ENCODE results near the gene RPUSD4. TPM values are rescaled to one million over a fixed set of nuclear protein-coding genes. Genes with fewer than 3 reads are reported as not detected.

RPUSD4 gene
- total RNA-seq, 2 experiments from 2014 or later, result 49.0 to 52.8 TPM

- no peaks in the 10 kb centered on the region for H3K9me3 Mint-ChIP-seq
- H3K27ac Mint-ChIP-seq, result no peak overlapping the region
- H3K4me3 Mint-ChIP-seq, result no peak overlapping the region
- no peaks in the 10 kb centered on the region for H3K4me1 Mint-ChIP-seq
- H3K36me3 Mint-ChIP-seq, result no peaks in the 10 kb centered on the region
- DNase-seq, result no peak
- no peaks in the 10 kb centered on the region for H3K27me3 Mint-ChIP-seq
Measured at GRCh38 chr11:126159719-126160344, 51.6 kb downstream of the RPUSD4 start.

GRCh38 chr11:126158054-126158791 lies 53.2 kb downstream of the RPUSD4 start:
- Mint-ChIP-seq H3K27ac (no peak overlapping the region), H3K36me3 (no peaks in the 10 kb centered on the region), H3K4me3 (no peak overlapping the region), H3K9me3 (no peaks in the 10 kb centered on the region), H3K27me3 (no peaks in the 10 kb centered on the region), H3K4me1 (no peaks in the 10 kb centered on the region)
- no peak for DNase-seq

- no peaks in the 10 kb centered on the region for H3K27me3 Mint-ChIP-seq
- no peaks in the 10 kb centered on the region for H3K4me1 Mint-ChIP-seq
- no peaks in the 10 kb centered on the region for H3K36me3 Mint-ChIP-seq
- H3K9me3 Mint-ChIP-seq, result no peaks in the 10 kb centered on the region
- no peak overlapping the region for H3K27ac Mint-ChIP-seq
- no peak for DNase-seq
- H3K4me3 Mint-ChIP-seq, result no peak overlapping the region
Measured at GRCh38 chr11:126157326-126158030, 54.0 kb downstream of the RPUSD4 start.

- no peak overlapping the region for H3K27ac Mint-ChIP-seq
- H3K27me3 Mint-ChIP-seq, result peaks cover 3% of the 10 kb centered on the region
- H3K4me1 Mint-ChIP-seq, result no peaks in the 10 kb centered on the region
- peaks cover 4% of the 10 kb centered on the region for H3K9me3 Mint-ChIP-seq
- H3K4me3 Mint-ChIP-seq, result no peak overlapping the region
- no peak for DNase-seq
- H3K36me3 Mint-ChIP-seq, result peaks cover 4% of the 10 kb centered on the region
Measured at GRCh38 chr11:126156814-126157213, 54.6 kb downstream of the RPUSD4 start.

- Mint-ChIP-seq H3K9me3 (peaks cover 5% of the 10 kb centered on the region), H3K4me1 (no peaks in the 10 kb centered on the region), H3K27me3 (peaks cover 3% of the 10 kb centered on the region), H3K36me3 (peaks cover 4% of the 10 kb centered on the region), H3K4me3 (no peak overlapping the region), H3K27ac (no peak overlapping the region)
- DNase-seq, result no peak
Measured at GRCh38 chr11:126155402-126156187, 55.9 kb downstream of the RPUSD4 start.

GRCh38 chr11:126154691-126155090 lies 56.8 kb downstream of the RPUSD4 start:
- no peak for DNase-seq
- no peak overlapping the region for H3K4me3 Mint-ChIP-seq
- peaks cover 5% of the 10 kb centered on the region for H3K36me3 Mint-ChIP-seq
- H3K4me1 Mint-ChIP-seq, result no peaks in the 10 kb centered on the region
- peaks cover 5% of the 10 kb centered on the region for H3K9me3 Mint-ChIP-seq
- H3K27ac Mint-ChIP-seq, result no peak overlapping the region
- peaks cover 3% of the 10 kb centered on the region for H3K27me3 Mint-ChIP-seq

- Mint-ChIP-seq H3K9me3 (peaks cover 5% of the 10 kb centered on the region), H3K4me1 (no peaks in the 10 kb centered on the region), H3K4me3 (no peak overlapping the region), H3K27me3 (peaks cover 3% of the 10 kb centered on the region), H3K36me3 (peaks cover 5% of the 10 kb centered on the region), H3K27ac (no peak overlapping the region)
- DNase-seq, result no peak
Measured at GRCh38 chr11:126153972-126154371, 57.5 kb downstream of the RPUSD4 start.

GRCh38 chr11:126153006-126153405 lies 58.4 kb downstream of the RPUSD4 start:
- peaks cover 5% of the 10 kb centered on the region for H3K9me3 Mint-ChIP-seq
- no peak overlapping the region for H3K4me3 Mint-ChIP-seq
- no peaks in the 10 kb centered on the region for H3K4me1 Mint-ChIP-seq
- peaks cover 3% of the 10 kb centered on the region for H3K27me3 Mint-ChIP-seq
- DNase-seq, result no peak
- no peak overlapping the region for H3K27ac Mint-ChIP-seq
- peaks cover 5% of the 10 kb centered on the region for H3K36me3 Mint-ChIP-seq

- Mint-ChIP-seq H3K27me3 (peaks cover 3% of the 10 kb centered on the region), H3K27ac (no peak overlapping the region), H3K4me3 (no peak overlapping the region), H3K9me3 (peaks cover 5% of the 10 kb centered on the region), H3K4me1 (no peaks in the 10 kb centered on the region), H3K36me3 (peaks cover 5% of the 10 kb centered on the region)
- DNase-seq, result no peak
Measured at GRCh38 chr11:126152586-126152985, 58.9 kb downstream of the RPUSD4 start.

- peaks cover 5% of the 10 kb centered on the region for H3K36me3 Mint-ChIP-seq
- DNase-seq, result no peak
- H3K27ac Mint-ChIP-seq, result no peak overlapping the region
- peaks cover 3% of the 10 kb centered on the region for H3K27me3 Mint-ChIP-seq
- peaks cover 5% of the 10 kb centered on the region for H3K9me3 Mint-ChIP-seq
- no peak overlapping the region for H3K4me3 Mint-ChIP-seq
- no peaks in the 10 kb centered on the region for H3K4me1 Mint-ChIP-seq
Measured at GRCh38 chr11:126152152-126152551, 59.3 kb downstream of the RPUSD4 start.

Other genes with a start within 250 kb of the RPUSD4 start
- 1 to 10 TPM; 2.0 to 2.6 TPM for gene CDON, start 148.8 kb downstream of the RPUSD4 start, total RNA-seq
- 10 to 100 TPM; 16.0 to 16.7 TPM for gene FAM118B, start 132 bp upstream of the RPUSD4 start, total RNA-seq
- gene SRPRA, start 57.2 kb upstream of the RPUSD4 start, total RNA-seq, result 100 to 1,000 TPM; 153 to 158 TPM
- 10 to 100 TPM; 43.8 to 44.5 TPM for gene FOXRED1, start 57.5 kb upstream of the RPUSD4 start, total RNA-seq
- gene TIRAP, start 71.4 kb upstream of the RPUSD4 start, total RNA-seq, result 1 to 10 TPM; 4.7 to 5.2 TPM
- 10 to 100 TPM; 29.1 to 29.3 TPM for gene DCPS, start 92.4 kb upstream of the RPUSD4 start, total RNA-seq
- gene ST3GAL4, start 144.0 kb upstream of the RPUSD4 start, total RNA-seq, result 10 to 100 TPM; 10.6 to 11.8 TPM

Data from activated naive CD8-positive, alpha-beta T cell treated with anti-CD3 and anti-CD28 coated beads for 36 hours (primary cell).